PC-3 (cell line): Measurements from ENCODE around the gene TMEM108. TPM values are rescaled to one million over a fixed set of nuclear protein-coding genes. Genes with fewer than 3 reads are reported as not detected.

Experiments used
- ATAC-seq: fragments of 200-7000 bp; cut with Tn5 transposase; 2 replicates; pipeline ENCODE4 v1.9.1; 2020; ENCODE audit warnings: mild to moderate bottlenecking, moderate library complexity
- BruUV-seq: library from RNA; stranded (reverse); fragments of 400-500 nt; replicated peaks from 2 replicates; lab custom pipeline; 2021; lab: Mats Ljungman, UMichigan
- CTCF ChIA-PET: fragments of 300-600 bp; sonication (Branson Sonifier 250); formaldehyde crosslinking; loops from one replicate; lab custom pipeline; 2022; ENCODE audit warnings: antibody characterized with exemption; lab: Charles Lee
- POLR2A ChIA-PET: fragments of 300-600 bp; sonication (Branson Sonifier 250); formaldehyde crosslinking; loops from one replicate; lab custom pipeline; 2022; ENCODE audit warnings: antibody characterized with exemption; ENCODE audit not compliant: unreplicated experiment; lab: Charles Lee
- DNase-seq: peaks from one replicate; pipeline ENCODE4 v3.0.0-alpha.2; 2015
- H2AFZ ChIP-seq: fragments of 300-600 bp; sonication (generic); 2 replicates; pipeline ENCODE4 v1.6.0; 2016; ENCODE audit warnings: antibody characterized with exemption, low read length
- H3F3A ChIP-seq: fragments of 300-600 bp; sonication (generic); one replicate; pipeline ENCODE4 v1.6.0; 2017; ENCODE audit warnings: antibody characterized with exemption, low read length, control low read depth, mild to moderate bottlenecking; ENCODE audit not compliant: unreplicated experiment
- H3K27ac ChIP-seq: fragments of 300-600 bp; sonication (generic); 2 replicates; pipeline ENCODE4 v1.5.1; 2016; ENCODE audit warnings: mild to moderate bottlenecking, low read length
- H3K27me3 ChIP-seq: fragments of 300-600 bp; sonication (generic); 2 replicates; pipeline ENCODE4 v1.6.1; 2016; ENCODE audit warnings: low read length, mixed read lengths
- H3K36me3 ChIP-seq: fragments of 300-600 bp; sonication (generic); 2 replicates; pipeline ENCODE4 v1.6.1; 2016; ENCODE audit warnings: low read depth, mixed run types, low read length, mixed read lengths
- H3K4me1 ChIP-seq: fragments of 300-600 bp; sonication (generic); 2 replicates; pipeline ENCODE4 v1.5.1; 2016; ENCODE audit warnings: low read length; ENCODE audit not compliant: insufficient read depth
- H3K4me2 ChIP-seq: fragments of 300-600 bp; sonication (generic); 2 replicates; pipeline ENCODE4 v1.6.0; 2016; ENCODE audit warnings: low read length
- H3K4me3 ChIP-seq: fragments of 300-600 bp; sonication (generic); 2 replicates; pipeline ENCODE4 v1.5.1; 2016; ENCODE audit warnings: mild to moderate bottlenecking, low read length, mixed read lengths
- H3K79me2 ChIP-seq: fragments of 300-600 bp; sonication (generic); 2 replicates; pipeline ENCODE4 v1.6.1; 2017; ENCODE audit warnings: low read length, mixed read lengths
- H3K9ac ChIP-seq: fragments of 300-600 bp; sonication (generic); 2 replicates; pipeline ENCODE4 v1.6.0; 2016; ENCODE audit warnings: mild to moderate bottlenecking, low read length
- H3K9me2 ChIP-seq: fragments of 300-600 bp; sonication (generic); replicated peaks from 2 replicates; pipeline ENCODE4 v1.6.1; 2016; ENCODE audit warnings: mixed run types, low read length, mixed read lengths
- H3K9me3 ChIP-seq: fragments of 300-600 bp; sonication (generic); 2 replicates; pipeline ENCODE4 v1.6.1; 2016; ENCODE audit warnings: low read length, mixed read lengths
- H4K20me1 ChIP-seq: fragments of 300-600 bp; sonication (generic); 2 replicates; pipeline ENCODE4 v1.6.1; 2016; ENCODE audit warnings: low read length, mixed read lengths
- EZH2 ChIP-seq: fragments of 300-600 bp; sonication (generic); IDR thresholded peaks from one replicate; pipeline ENCODE4 v1.6.1; 2017; ENCODE audit warnings: antibody characterized with exemption, mild to moderate bottlenecking, low read length; ENCODE audit not compliant: unreplicated experiment
- EZH2phosphoT487 ChIP-seq: fragments of 300-600 bp; sonication (generic); IDR thresholded peaks from 2 replicates; pipeline ENCODE4 v1.6.1; 2018; ENCODE audit warnings: mild to moderate bottlenecking, antibody characterized with exemption, low read length, borderline replicate concordance
- intact Hi-C: fragments of 100-400 bp; cut with micrococcal nuclease; formaldehyde crosslinking; loops from 2 replicates; pipeline ENCODE4 v1.9.0; 2023
- total RNA-seq: library from RNA; depleted of rRNA; stranded (reverse); fragments of >200 nt; gene quantifications from 2 replicates; pipeline ENCODE4 v1.2.3, GENCODE V29; 2014
- TF ChIP-seq, protein P1 (sequence below): fragments of 300-600 bp; sonication (generic); conservative IDR thresholded peaks from 2 replicates; pipeline ENCODE4 v1.5.1; 2017; ENCODE audit warnings: antibody characterized with exemption, low read depth, mild to moderate bottlenecking, low read length

TMEM108 gene
- total RNA-seq, 1 experiment from 2014 or later: not detected

DNA sequence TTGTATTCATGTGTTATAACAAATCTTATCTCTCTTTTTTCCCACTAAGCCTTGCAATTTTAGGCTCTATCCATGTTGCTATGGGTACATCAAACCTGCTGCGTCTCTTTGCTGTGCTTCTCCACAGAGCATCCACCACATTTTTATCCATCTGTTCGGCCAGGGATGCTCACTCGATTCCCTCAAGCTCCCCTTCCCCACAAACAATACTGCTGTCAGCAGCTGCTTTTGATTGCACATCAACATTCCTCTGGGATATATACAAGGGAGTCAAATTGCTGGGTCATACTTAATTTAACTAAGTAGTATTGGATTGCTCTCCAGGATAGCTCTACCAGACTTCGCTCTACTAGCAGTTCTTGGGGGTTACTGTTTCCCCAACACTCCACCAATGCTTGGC lies 36.8 kb downstream of the TMEM108 start:
- H3F3A ChIP-seq: no peaks in the 10 kb centered on the region
- ATAC-seq (no peak), DNase-seq (no peak)
- no peaks in the 10 kb centered on the region for H3K36me3 ChIP-seq
- H2AFZ ChIP-seq: no peak overlapping the region
- no peaks in the 10 kb centered on the region for H3K79me2 ChIP-seq
- no peaks in the 10 kb centered on the region for H4K20me1 ChIP-seq
- no peak for TF ChIP-seq EZH2
- TF ChIP-seq EZH2phosphoT487: no peak
- TF ChIP-seq, protein P1, sequence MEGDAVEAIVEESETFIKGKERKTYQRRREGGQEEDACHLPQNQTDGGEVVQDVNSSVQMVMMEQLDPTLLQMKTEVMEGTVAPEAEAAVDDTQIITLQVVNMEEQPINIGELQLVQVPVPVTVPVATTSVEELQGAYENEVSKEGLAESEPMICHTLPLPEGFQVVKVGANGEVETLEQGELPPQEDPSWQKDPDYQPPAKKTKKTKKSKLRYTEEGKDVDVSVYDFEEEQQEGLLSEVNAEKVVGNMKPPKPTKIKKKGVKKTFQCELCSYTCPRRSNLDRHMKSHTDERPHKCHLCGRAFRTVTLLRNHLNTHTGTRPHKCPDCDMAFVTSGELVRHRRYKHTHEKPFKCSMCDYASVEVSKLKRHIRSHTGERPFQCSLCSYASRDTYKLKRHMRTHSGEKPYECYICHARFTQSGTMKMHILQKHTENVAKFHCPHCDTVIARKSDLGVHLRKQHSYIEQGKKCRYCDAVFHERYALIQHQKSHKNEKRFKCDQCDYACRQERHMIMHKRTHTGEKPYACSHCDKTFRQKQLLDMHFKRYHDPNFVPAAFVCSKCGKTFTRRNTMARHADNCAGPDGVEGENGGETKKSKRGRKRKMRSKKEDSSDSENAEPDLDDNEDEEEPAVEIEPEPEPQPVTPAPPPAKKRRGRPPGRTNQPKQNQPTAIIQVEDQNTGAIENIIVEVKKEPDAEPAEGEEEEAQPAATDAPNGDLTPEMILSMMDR: no peak
- ChIA-PET CTCF (no interaction called here), POLR2A (no interaction called here)
- H3K27ac ChIP-seq: no peak overlapping the region
- no peaks in the 10 kb centered on the region for H3K9me2 ChIP-seq
- no peaks in the 10 kb centered on the region for H3K9me3 ChIP-seq
- intact Hi-C loops: no loop called here
- no peaks in the 10 kb centered on the region for H3K27me3 ChIP-seq
- H3K4me1 ChIP-seq: no peaks in the 10 kb centered on the region
- H3K4me3 ChIP-seq: no peak overlapping the region
- H3K9ac ChIP-seq: no peak overlapping the region
- no peak overlapping the region for H3K4me2 ChIP-seq
- BruUV-seq: no TSS peak

DNA sequence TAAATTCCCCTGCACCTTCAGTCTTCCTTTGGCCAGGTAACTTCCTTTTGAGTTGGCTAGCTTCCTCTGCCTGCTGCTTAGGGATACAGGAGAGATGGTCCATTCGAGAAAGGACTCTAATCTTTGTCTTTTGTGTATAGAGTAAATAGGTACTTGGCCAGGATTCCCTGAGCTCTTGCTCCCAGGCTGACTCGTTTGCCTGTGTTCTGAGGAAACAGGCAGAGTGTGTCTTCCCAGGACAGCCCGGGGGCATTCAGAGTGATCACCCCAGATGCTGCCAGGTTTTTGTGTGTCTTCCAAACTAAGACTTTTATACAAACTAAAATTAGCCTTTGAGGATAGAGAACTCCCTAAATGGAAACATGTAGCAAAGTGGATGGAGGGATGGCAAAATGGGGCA lies 39.5 kb downstream of the TMEM108 start:
- no peaks in the 10 kb centered on the region for H3K9me2 ChIP-seq
- H3K4me2 ChIP-seq: no peak overlapping the region
- H2AFZ ChIP-seq: no peak overlapping the region
- H3K9ac ChIP-seq: no peak overlapping the region
- CTCF ChIA-PET: no interaction called here
- no peaks in the 10 kb centered on the region for H4K20me1 ChIP-seq
- DNase-seq (no peak), ATAC-seq (no peak)
- no peaks in the 10 kb centered on the region for H3K9me3 ChIP-seq
- intact Hi-C loops: no loop called here
- no peaks in the 10 kb centered on the region for H3K79me2 ChIP-seq
- no peak overlapping the region for H3K27ac ChIP-seq
- POLR2A ChIA-PET: no interaction called here
- H3K4me1 ChIP-seq: no peaks in the 10 kb centered on the region
- H3K36me3 ChIP-seq: no peaks in the 10 kb centered on the region
- H3F3A ChIP-seq: no peaks in the 10 kb centered on the region
- TF ChIP-seq EZH2phosphoT487: no peak
- TF ChIP-seq, protein P1: no peak
- no peak for TF ChIP-seq EZH2
- H3K27me3 ChIP-seq: no peaks in the 10 kb centered on the region
- H3K4me3 ChIP-seq: no peak overlapping the region
- no TSS peak for BruUV-seq

DNA sequence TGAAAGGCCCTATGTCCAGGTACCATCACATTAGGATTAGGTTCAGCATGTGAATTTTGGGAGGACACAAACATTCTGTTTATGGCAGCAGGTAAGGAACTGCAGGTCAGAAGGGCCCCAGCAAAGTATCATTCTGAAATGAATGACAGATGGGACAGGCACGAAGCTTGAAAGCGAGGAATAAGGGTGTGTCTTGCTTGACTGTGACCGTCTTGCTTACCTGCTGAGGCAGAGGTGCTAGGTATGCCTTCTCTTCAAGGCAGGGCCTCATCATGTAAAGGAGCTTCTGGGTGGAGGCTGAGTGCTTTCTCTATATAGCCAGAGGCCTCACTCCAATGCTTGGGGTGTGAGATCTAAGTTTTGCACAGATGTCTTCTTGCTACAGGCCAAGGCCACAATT lies 41.4 kb downstream of the TMEM108 start:
- Histone ChIP-seq H3K4me2 (no peak overlapping the region), H3K36me3 (no peaks in the 10 kb centered on the region), H3K9ac (no peak overlapping the region), H2AFZ (no peak overlapping the region), H4K20me1 (no peaks in the 10 kb centered on the region), H3K27me3 (no peaks in the 10 kb centered on the region), H3K9me3 (no peaks in the 10 kb centered on the region), H3K79me2 (no peaks in the 10 kb centered on the region), H3K4me1 (no peaks in the 10 kb centered on the region), H3K27ac (no peak overlapping the region), H3K9me2 (no peaks in the 10 kb centered on the region), H3K4me3 (no peak overlapping the region), H3F3A (no peaks in the 10 kb centered on the region)
- intact Hi-C loops: no loop called here
- TF ChIP-seq EZH2phosphoT487 (no peak), EZH2 (no peak)
- TF ChIP-seq, protein P1: no peak
- ChIA-PET POLR2A (no interaction called here), CTCF (no interaction called here)
- BruUV-seq: no TSS peak
- no peak for DNase-seq
- ATAC-seq: no peak
